ENCODE results near the gene GALK1.

The GALK1 gene

GRCh38 chr17:75748706-75749105, 16.3 kb downstream of the GALK1 start:
- no peak for DNase-seq

- DNase-seq: no peak
Measured at GRCh38 chr17:75743625-75744206, 21.3 kb downstream of the GALK1 start.

DNA sequence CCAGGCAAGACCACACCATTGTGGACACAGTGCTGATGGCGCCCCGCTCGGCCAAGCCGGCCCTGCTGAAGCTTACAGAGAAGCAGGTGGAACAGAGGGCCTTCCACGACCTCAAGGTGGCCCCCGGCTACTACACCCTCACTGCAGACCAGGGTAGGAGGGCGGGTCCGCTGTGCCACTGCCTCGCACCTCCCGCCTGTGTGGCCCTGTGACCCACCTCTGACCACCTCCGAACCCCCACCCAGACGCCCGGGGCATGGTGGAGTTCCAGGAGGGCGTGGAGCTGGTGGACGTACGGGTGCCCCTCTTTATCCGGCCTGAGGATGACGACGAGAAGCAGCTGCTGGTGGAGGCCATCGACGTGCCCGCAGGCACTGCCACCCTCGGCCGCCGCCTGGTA, 22.7 kb downstream of the GALK1 start:
- DNase-seq: no peak

GRCh38 chr17:75740631-75741077, 24.3 kb downstream of the GALK1 start:
- no peak for DNase-seq

GRCh38 chr17:75740215-75740614, 24.8 kb downstream of the GALK1 start:
- no peak for DNase-seq

DNA sequence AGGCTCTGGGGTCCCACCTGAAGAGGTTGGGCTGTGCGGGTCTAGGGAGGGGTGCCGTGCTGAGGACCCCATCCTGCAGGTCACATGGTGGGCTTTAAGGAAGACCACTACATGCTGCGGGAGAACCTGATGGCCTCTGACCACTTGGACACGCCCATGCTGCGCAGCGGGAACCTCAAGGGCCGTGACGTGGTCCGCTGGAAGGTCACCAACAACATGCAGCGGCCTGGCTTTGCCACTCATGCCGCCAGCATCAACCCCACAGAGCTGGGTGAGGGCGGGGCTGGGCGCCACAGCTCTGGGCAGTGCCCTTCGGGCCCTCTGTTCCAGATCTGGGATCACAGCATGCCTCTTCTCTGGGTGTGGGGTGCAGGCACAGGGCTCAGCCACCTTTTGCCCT, 25.2 kb downstream of the GALK1 start:
- DNase-seq: no peak

DNA sequence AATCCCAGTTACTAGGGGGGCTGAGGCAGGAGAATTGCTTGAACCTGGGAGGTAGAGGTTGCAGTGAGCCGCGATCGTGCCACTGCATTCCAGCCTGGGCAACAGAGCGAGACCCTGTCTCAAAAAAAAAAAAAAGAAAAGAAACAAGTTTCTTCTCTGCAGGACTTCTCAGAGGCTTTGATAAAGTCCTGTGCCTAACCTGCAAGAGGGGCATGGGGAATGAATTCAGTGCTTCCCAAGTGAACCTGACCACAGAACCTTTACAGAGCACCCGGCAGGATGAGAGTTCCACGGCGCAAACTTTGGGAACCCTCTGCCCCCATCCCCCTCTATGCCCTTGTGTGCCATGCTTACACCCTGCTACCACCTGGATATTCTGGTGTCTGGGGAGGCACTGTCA, 25.8 kb downstream of the GALK1 start:
- DNase-seq: no peak

DNA sequence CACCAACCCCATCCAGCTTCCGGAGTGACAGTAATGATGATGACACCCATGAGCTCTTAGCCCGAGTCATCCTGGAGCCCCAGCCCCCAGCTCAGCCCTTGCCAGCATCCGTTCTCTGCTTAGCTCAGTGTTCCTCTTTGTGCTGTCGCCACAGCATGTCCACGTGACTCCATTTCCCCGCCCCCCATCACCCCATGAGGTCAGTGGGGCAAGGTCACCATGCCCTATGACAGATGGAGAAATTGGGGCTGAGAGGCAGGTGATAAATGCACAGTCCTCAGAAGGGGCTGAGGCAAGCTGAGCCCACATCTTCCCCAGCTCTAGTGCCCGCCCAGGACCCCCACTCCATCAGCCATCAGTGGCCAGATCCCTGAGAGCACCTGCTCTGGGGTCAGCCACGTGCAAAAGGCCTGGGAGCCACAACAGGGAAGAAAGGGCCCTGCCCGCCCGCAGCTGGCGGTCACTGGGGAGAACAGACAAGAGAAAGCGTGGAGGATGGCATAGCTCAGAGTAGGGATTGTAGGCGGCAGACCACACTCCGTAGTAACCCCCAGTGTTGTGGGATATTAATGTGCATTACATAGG, 26.7 kb downstream of the GALK1 start:
- DNase-seq: peak; percentile 62

DNA sequence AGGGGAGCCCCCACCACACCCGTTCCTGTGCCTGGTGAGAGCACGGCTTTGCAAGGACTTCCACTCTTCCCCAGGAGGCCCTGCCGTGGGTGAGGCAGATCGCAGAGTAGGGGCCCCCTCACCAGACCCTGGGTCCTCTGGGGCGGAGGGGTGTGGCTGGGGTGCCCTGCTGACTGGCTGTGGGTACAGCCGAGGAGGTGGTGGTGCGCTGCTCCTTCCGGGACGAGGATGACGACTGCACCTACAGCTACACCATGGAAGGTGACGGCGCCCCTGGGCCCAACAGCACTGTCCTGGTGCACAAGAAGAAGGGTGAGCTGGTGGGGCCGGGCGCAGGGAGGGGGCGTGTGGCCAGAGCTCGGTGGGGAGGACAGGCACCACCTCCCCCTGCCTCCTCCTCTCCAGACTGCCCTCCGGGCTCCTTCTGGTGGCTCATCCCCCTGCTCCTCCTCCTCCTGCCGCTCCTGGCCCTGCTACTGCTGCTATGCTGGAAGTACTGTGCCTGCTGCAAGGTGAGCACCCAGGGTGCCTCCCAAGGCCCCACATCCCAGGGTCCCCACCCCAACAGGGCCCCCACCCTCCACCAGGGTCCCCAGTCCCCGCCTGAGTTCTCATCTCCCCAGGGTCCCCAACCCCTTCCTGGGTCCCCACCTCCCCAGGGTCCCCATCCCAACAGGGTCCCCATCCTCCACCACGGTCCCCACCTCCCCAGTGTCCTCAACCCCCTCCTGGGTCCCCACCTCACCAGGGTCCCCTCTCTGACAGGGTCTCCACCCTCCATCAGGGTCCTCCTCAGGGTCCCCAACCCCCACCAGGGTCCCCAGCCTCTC, 27.6 kb downstream of the GALK1 start:
- no peak for DNase-seq

DNA sequence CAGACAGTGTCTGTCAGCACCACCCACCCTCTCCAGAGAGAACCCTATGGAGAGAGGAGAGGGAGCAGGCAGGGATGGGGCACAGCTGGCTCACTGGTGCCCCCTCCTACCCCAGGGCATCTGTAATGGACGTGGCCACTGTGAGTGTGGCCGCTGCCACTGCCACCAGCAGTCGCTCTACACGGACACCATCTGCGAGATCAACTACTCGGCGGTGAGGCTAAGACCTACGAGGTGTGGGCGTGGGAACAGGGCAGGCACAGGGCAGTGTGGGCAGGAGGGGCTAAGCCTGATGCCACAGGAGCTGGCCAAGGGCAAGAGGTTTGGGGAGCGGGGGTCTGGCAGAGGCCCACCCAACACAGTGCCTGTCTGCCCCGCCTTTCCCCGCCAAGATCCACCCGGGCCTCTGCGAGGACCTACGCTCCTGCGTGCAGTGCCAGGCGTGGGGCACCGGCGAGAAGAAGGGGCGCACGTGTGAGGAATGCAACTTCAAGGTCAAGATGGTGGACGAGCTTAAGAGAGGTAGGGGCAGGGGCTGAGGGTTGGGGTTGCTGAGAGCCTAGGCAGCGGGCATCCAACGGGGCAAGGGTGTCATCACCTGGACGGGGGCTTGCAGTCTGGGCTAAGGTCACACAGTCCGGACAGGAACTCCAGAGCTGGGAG, 28.7 kb downstream of the GALK1 start:
- DNase-seq: no peak

DNA sequence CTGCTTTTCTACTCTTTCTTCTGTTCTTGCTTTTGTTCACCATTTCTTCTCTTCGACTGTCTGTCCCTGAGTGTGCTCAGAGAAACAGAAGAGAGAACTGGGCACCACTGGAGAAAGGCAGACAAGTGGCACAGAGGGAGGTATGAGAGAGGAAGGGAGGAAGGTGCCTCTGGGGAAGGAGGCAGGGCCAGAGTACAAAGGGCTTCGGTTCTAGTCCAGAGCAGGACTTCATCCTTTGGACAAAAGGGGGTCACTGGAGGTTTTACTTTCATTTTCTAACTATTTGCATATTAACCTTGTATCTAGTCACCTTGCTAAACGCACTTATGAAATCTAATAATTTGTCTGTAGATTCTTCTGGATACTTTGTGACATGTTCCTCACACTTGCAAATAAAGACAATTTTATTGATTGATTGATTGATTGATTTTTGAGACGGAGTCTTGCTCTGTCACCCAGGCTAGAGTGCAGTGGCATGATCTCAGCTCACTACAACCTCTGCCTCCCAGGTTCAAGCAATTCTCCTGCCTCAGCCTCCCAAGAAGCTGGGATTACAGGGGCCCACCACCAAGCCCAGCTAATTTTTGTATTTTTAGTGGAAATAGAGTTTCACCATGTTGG, 30.2 kb downstream of the GALK1 start:
- DNase-seq: no peak

- no peak for DNase-seq
Measured at GRCh38 chr17:75733471-75733870, 31.5 kb downstream of the GALK1 start.

GRCh38 chr17:75731716-75732498, 33.1 kb downstream of the GALK1 start:
- no peak for DNase-seq

DNA sequence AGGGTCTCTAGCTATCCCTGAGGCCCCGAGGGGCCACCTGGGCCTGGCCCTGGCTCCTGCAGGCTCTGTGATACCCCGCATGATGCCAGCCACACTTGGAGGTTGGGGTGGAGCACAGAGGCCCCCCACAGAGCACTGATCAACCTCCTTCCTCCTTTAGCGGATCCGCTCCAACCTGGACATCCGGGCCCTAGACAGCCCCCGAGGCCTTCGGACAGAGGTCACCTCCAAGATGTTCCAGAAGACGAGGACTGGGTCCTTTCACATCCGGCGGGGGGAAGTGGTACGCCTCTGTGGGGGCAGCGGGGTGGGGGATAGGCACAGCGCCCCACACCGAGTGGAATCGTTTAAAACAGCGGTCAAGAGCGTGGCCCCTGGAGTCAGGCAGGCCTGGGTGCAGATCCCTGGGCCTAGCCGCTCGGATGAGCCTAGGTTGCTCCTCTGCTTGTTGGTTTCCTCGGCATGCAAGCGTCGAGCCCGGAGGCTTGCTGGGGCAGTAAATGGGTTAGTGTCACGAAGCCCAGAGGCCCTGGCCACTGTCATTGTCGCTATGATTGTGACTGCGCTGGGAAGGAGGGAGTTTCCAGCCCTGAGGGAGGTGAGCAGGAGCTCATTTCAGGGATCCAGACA, 33.8 kb downstream of the GALK1 start:
- DNase-seq: no peak

DNA sequence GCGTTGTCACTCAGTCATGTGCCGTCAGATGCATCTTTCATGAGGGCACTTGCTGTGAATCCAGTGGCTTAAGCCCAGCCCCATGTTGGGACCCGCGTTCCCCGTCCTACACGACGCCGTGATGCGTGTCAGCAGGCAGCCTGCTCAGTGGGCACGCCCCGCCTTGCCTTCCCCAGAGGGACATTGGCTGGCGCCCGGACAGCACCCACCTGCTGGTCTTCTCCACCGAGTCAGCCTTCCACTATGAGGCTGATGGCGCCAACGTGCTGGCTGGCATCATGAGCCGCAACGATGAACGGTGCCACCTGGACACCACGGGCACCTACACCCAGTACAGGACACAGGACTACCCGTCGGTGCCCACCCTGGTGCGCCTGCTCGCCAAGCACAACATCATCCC, 34.9 kb downstream of the GALK1 start:
- DNase-seq: no peak

GRCh38 chr17:75729351-75729750, 35.6 kb downstream of the GALK1 start:
- no peak for DNase-seq

GRCh38 chr17:75727391-75727790, 37.6 kb downstream of the GALK1 start:
- no peak for DNase-seq

- DNase-seq: no peak
Measured at GRCh38 chr17:75725504-75725903, 39.5 kb downstream of the GALK1 start.

DNA sequence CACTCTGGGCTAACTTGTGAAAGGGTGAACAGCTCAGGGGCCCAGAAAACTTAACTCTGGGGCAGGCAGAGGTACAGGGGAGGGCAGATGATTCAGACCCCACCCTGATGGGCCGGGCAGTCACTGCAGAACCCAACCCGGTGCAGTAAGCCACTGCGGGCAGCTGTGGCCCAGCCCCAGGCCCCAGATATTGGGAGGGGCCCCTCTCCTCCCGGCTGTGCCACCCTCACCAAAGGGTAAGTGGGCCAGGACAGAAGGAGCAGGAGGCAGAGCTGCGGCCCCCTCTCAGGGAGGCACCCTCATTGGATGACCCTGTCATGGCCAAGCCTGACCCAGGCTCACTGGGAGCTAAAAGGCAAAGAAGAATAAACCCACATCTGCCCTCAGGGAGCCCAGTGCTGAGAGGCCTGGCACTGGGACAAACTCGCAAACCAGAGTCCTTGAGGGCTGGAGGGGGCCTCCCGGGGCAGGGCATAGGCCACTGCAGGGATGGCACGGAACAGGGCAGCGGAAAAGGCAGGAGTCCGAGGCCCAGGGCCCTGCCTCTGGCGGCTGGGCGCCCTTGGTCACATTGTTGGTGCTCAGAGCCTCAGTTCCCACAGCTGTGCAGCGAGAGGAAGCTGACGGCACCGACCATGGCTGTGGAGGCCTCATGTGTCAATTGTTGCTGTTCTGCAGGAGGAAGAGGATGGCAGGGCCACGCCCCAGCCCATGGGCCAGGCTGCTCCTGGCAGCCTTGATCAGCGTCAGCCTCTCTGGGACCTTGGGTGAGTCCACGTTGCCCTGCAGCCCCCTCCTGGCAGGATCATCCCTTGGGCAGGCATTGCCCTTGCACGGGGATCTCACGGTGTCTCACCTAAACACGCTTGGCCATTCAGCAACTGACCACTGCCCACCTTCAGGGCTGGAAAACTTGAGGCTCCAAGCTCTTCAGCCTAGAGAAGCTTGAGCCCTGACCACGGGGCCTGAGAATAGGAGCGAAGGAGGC, 40.7 kb downstream of the GALK1 start:
- DNase-seq: no peak

DNA sequence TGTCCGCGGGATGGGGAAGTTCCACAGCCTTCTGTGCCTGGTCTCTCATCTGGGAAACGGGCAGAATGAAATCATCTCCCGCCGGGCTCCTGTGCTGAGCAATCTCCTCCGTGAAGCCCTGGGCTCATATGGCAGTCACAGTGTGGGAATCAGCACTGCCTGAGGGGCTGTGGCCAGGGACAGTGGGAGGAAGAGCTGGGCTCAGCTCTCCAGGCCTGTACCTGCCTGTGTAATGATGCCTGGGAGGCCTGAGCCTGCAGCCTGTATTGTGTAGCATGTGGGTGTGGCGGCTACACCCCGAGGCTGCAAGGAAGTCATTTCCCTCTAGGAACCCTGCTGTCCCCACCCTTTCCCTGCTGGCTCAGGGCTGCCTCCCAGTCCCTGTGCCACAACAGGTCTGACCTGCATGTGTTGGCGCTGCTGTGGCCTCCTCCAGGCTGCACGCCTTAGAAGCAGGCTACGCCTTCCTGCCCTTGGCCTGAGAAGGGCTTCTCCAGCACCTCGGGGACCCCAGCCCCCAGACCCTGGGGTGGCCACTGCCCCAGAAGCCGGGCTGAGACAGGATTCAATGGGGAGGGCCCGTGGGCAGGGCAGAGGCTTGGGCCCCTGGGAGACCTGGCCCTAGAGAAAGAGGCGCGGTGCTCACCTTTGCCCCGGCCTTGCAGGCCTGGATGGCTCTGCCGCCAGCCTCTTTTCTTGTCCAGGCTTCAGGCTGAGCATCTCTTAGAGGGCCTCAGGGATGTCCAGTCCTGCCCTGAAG, 41.6 kb downstream of the GALK1 start:
- no peak for DNase-seq
